ENCODE data around the gene EEPD1. TPM values are rescaled to one million over a fixed set of nuclear protein-coding genes. Genes with fewer than 3 reads are reported as not detected.
"Not testable (repeated sequence)": the region's sequence is repeated elsewhere in the genome, so short reads cannot be mapped to it uniquely, and the experiment has no call there.

The EEPD1 gene
- 1.9 TPM for polyA plus RNA-seq

GRCh38 chr7:36152756-36153570 lies at the start of gene EEPD1:
EEPD1 (plus strand) TSS chr7:36153254; CDS start chr7:36154325, 1,071 bp downstream.
- Mint-ChIP-seq H3K4me3 (peak within 1 kb of the TSS; percentile 79 to 97 (median 86)), H3K27ac (peak within 1 kb of the TSS in 1 of 3 donors; percentile 70), H3K9me3 (no peaks in the 10 kb centered on the region), H3K4me1 (peaks cover 0 to 7% (median 7%) of the 10 kb centered on the region in 3 donors), H3K27me3 (peaks cover 1% of the 10 kb centered on the region), H3K36me3 (no peaks in the 10 kb centered on the region)

GRCh38 chr7:36103837-36104561 lies 49.1 kb upstream of the EEPD1 start:
- Mint-ChIP-seq H3K27me3 (peaks cover 7% of the 10 kb centered on the region), H3K27ac (no peak overlapping the region), H3K36me3 (no peaks in the 10 kb centered on the region), H3K4me1 (peaks cover 0 to 2% (median 0%) of the 10 kb centered on the region in 3 donors), H3K4me3 (no peak overlapping the region), H3K9me3 (peaks cover 5 to 13% (median 6%) of the 10 kb centered on the region in 3 donors)

GRCh38 chr7:36106972-36107908 lies 45.8 kb upstream of the EEPD1 start:
- H3K27me3 Mint-ChIP-seq, H3K4me3 Mint-ChIP-seq, H3K9me3 Mint-ChIP-seq, H3K36me3 Mint-ChIP-seq, H3K4me1 Mint-ChIP-seq, H3K27ac Mint-ChIP-seq: not testable (repeated sequence)

DNA sequence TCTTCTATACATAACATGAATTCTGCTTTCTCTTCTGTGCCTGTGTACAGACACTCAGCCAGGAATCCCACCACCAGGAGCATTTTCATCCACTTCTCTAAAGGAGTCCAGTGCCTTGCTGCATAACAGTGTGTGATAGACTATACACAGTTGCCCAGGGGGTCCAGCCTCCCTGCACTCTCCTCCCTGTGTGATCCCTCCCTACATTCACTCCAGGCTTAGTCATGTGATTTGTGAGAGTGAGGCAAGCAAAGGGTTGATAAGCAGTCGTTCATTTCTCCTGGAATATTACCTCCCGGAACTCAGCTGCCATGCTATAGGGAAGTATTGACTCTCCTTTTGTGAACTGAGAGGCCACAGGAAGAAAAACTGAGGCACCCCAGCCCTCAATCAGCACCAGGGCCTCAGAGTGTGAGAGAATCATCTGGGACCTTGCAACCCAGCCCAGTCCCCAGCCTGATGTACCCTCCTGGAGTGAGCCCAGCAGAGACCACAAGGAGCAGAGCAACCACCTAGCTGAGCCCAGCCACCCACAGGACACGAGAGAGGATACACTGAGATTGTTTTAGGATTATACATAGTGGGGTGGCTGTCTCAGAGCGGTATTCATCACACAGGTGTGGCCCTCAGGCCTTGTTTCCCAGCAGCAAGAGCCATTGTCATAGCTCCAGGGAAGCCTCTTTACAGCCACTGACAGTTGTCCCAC lies 45.0 kb upstream of the EEPD1 start:
- H3K4me1 Mint-ChIP-seq: no peaks in the 10 kb centered on the region
- peaks cover 3% of the 10 kb centered on the region for H3K27me3 Mint-ChIP-seq
- peaks cover 0 to 2% (median 0%) of the 10 kb centered on the region in 3 donors for H3K9me3 Mint-ChIP-seq
- peak overlapping the region in 1 of 3 donors; percentile 15 for H3K27ac Mint-ChIP-seq
- H3K36me3 Mint-ChIP-seq: no peaks in the 10 kb centered on the region
- no peak overlapping the region for H3K4me3 Mint-ChIP-seq

DNA sequence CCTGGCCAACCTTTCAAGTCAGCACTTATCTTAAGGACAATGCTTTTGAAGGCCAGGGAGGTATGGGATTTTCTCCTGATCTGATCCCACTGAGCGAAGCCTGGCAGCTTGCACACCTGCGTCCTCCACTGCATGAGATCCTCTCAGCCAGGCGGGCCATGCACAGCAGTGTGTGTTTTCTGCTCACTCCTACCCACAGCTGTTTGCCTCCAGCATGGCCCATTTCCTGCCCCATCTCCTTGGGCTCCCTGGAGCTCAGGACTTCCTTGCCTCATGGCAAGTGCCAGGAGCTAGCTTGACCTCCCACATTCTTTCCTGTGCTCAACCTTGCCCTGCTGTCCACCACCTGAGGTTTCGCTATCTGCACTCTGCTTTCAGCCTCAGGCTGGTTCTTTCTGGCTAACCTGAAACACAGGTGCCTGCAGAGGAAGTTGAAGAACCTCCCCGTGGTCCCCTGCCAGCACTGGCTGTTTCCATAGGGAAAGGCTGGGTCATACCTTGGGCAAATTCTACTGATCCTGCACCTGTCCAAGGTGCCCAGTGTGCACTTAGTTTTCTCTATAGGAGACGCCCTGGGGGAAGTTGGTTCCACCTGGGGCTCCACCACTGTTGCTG lies 43.9 kb upstream of the EEPD1 start:
- H3K36me3 Mint-ChIP-seq: no peaks in the 10 kb centered on the region
- peaks cover 3% of the 10 kb centered on the region for H3K27me3 Mint-ChIP-seq
- no peak overlapping the region for H3K27ac Mint-ChIP-seq
- no peak overlapping the region for H3K4me3 Mint-ChIP-seq
- H3K9me3 Mint-ChIP-seq: peaks cover 0 to 2% (median 0%) of the 10 kb centered on the region in 3 donors
- no peaks in the 10 kb centered on the region for H3K4me1 Mint-ChIP-seq

DNA sequence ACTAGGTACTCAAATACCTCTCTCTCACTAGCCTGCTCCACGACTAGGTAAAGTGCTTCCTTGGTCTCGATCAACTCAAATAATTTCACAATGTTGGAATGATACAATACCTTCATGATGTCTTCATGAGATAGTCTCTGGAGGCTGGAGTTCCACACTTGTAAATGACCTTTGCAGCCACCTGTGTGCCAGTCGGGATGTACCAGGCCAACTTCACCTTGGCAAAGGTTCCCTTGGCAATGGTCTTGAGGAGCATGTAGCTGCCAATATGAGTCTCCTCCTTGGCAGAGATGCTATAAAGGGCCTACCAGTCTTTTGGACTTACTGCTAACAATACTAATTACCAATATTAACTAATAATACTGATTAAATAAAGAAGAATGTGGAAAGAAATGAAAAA lies 42.5 kb upstream of the EEPD1 start:
- Mint-ChIP-seq H3K4me1 (peaks cover 0 to 2% (median 0%) of the 10 kb centered on the region in 3 donors), H3K4me3 (no peak overlapping the region), H3K27ac (no peak overlapping the region), H3K9me3 (peaks cover 0 to 1% (median 0%) of the 10 kb centered on the region in 3 donors), H3K36me3 (no peaks in the 10 kb centered on the region), H3K27me3 (peaks cover 4% of the 10 kb centered on the region)

DNA sequence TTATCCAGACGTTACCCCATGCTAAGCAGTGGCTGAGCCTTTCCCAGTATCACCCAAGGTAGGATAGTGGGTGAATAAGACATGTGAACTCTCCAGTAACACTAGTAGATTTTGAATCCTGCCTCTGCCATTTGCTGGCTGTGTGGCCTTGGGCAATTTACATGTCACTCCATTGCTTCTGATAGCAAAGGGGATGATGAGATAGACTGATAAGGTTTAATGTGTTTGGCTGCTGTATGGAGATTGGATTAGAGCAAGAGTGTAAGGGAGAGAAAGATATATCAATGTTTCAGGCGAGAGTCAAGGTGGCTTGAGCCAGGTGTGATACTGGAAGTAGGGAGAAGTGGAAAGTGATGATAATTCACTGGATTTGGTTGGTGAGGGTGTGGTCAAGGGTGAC lies 40.1 kb upstream of the EEPD1 start:
- peaks cover 0 to 2% (median 0%) of the 10 kb centered on the region in 3 donors for H3K4me1 Mint-ChIP-seq
- H3K27me3 Mint-ChIP-seq: peaks cover 11% of the 10 kb centered on the region
- no peaks in the 10 kb centered on the region for H3K36me3 Mint-ChIP-seq

GRCh38 chr7:36114355-36114754 lies 38.7 kb upstream of the EEPD1 start:
- peaks cover 8% of the 10 kb centered on the region for H3K27me3 Mint-ChIP-seq
- H3K27ac Mint-ChIP-seq: no peak overlapping the region
- H3K4me3 Mint-ChIP-seq: no peak overlapping the region
- H3K9me3 Mint-ChIP-seq: peaks cover 0 to under 1% (median 0%) of the 10 kb centered on the region in 3 donors
- H3K36me3 Mint-ChIP-seq: no peaks in the 10 kb centered on the region
- peaks cover 0 to 2% (median 0%) of the 10 kb centered on the region in 3 donors for H3K4me1 Mint-ChIP-seq

More for the DNA sequence above, 40.1 kb upstream of the EEPD1 start:
- H3K4me3 Mint-ChIP-seq: no peak overlapping the region
- no peak overlapping the region for H3K27ac Mint-ChIP-seq
- H3K9me3 Mint-ChIP-seq: no peaks in the 10 kb centered on the region

- Mint-ChIP-seq H3K4me1 (peaks cover 0 to 2% (median 0%) of the 10 kb centered on the region in 3 donors), H3K27me3 (peaks cover 8% of the 10 kb centered on the region), H3K36me3 (no peaks in the 10 kb centered on the region), H3K27ac (peak overlapping the region in 1 of 3 donors; percentile 4), H3K9me3 (peaks cover 0 to 2% (median 0%) of the 10 kb centered on the region in 3 donors), H3K4me3 (no peak overlapping the region)
Measured at GRCh38 chr7:36115448-36116321, 37.4 kb upstream of the EEPD1 start.

DNA sequence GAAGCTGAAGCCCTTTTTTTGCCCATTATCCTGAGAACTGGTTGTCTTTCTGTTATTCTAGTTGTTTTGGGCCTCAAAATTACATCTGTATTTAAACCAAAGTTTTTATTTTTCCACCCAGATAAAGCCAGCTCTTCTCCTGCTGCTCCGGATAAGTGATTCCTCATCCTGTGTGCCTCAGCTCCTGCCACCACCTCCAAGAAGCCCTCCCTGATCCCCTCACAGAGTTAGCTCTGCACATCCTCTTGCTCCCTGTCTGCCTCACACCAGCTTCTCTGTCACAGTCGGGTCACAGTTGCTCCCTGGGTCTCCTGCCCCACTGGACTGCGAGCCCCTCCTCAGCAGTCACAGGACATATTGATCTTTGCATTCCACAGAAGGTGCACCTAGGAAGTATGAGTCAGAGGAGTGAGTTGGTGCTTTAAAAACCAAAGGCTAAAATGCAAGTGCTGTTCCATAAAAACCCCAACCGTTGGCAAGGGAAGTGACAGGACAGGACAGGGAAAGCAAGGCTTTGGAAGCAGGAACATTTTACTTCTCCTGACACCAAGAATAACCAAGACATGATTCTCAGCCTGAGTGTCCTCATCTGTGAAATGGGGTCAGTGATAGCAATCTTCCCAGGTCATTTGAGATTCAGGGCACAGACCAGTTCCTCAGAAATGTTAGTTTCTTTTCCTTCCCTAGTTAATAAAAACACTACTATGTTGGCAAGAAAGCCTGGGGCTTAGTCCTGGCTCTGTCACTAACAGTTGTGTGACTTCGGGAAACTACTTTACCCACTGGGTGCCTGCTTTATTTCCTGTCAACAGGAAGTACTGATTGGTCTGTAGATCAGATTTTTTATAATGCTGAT lies 36.5 kb upstream of the EEPD1 start:
- H3K36me3 Mint-ChIP-seq: no peaks in the 10 kb centered on the region
- H3K27ac Mint-ChIP-seq: no peak overlapping the region

DNA sequence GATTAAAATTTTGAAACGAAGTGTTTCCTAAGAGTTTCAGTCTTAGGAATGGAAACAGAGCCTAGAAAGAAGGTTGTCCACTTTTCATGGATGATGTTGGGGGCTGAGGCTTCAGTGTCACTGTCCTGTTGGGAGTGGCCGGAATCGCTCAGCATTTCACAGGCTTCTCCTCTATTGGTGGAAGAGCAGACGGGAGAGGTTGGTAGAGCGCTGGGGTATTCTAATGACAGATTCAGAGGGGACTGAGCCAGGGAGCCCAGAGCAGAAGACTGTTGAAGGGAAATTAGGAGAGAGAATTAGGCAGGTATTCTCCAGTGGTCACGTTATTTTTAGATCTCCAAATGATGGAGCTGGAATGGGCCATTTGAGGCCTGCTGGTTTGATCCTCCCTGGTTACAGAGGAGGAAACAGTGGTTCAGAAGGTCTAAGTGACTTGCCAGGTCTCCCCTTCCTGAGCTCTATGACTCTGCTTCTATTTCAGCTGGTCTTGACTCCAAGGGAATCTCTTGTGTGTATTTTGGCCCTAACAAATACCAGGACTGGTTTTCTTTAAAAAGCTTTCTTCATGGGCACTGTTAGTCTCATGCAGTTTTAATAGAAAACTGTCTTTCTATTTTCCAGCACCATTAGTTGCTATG lies 35.7 kb upstream of the EEPD1 start:
- no peak overlapping the region for H3K27ac Mint-ChIP-seq
- peaks cover 9% of the 10 kb centered on the region for H3K27me3 Mint-ChIP-seq
- peaks cover 2 to 11% (median 4%) of the 10 kb centered on the region in 3 donors for H3K9me3 Mint-ChIP-seq
- H3K4me1 Mint-ChIP-seq: peaks cover 0 to 2% (median 0%) of the 10 kb centered on the region in 3 donors
- no peaks in the 10 kb centered on the region for H3K36me3 Mint-ChIP-seq
- H3K4me3 Mint-ChIP-seq: no peak overlapping the region

More for the DNA sequence above, 36.5 kb upstream of the EEPD1 start:
- Mint-ChIP-seq H3K4me3 (no peak overlapping the region), H3K4me1 (peaks cover 0 to 2% (median 0%) of the 10 kb centered on the region in 3 donors), H3K27me3 (peaks cover 9% of the 10 kb centered on the region), H3K9me3 (peaks cover 0 to 7% (median 2%) of the 10 kb centered on the region in 3 donors)

GRCh38 chr7:36118344-36118743 lies 34.7 kb upstream of the EEPD1 start:
- Mint-ChIP-seq H3K9me3 (peaks cover 2 to 18% (median 4%) of the 10 kb centered on the region in 3 donors), H3K27me3 (peaks cover 13% of the 10 kb centered on the region), H3K27ac (no peak overlapping the region), H3K36me3 (peaks cover 2% of the 10 kb centered on the region), H3K4me3 (no peak overlapping the region), H3K4me1 (peaks cover 0 to 2% (median 0%) of the 10 kb centered on the region in 3 donors)
